ENCODE results near the gene IL1R1. TPM values are rescaled to one million over a fixed set of nuclear protein-coding genes. Genes with fewer than 3 reads are reported as not detected.

The IL1R1 gene
- total RNA-seq, 1 donor from 2014 or later, result 8.7 TPM

DNA sequence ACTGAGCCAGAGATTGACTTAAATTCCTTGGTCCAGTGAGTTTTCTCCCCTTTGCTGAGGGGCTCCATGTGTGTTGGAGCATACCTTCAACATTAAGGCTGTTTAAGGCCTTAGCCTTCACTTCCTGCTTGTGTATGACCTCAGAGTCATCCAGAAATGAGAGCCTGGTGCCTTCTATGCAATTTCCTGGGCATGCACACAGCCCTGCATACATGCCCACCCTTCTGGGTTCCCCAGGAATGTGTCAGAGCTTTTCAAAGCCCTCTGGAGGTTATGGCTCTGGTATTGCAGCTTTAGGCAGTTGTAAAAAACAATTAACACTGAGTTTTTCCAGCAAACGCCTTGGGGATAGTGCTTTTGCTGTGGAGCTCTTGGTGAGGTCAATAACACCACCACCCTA, 16.7 kb downstream of the IL1R1 start:
- Histone ChIP-seq H3K36me3 (ENCODE audit: control insufficient read depth, insufficient read depth, low read length) (peaks cover 1% of the 10 kb centered on the region), H3K27me3 (ENCODE audit: control insufficient read depth, insufficient read depth, low read length) (no peaks in the 10 kb centered on the region), H3K4me3 (ENCODE audit: low read depth, low read length) (no peak overlapping the region)
- TF ChIP-seq, protein P1, sequence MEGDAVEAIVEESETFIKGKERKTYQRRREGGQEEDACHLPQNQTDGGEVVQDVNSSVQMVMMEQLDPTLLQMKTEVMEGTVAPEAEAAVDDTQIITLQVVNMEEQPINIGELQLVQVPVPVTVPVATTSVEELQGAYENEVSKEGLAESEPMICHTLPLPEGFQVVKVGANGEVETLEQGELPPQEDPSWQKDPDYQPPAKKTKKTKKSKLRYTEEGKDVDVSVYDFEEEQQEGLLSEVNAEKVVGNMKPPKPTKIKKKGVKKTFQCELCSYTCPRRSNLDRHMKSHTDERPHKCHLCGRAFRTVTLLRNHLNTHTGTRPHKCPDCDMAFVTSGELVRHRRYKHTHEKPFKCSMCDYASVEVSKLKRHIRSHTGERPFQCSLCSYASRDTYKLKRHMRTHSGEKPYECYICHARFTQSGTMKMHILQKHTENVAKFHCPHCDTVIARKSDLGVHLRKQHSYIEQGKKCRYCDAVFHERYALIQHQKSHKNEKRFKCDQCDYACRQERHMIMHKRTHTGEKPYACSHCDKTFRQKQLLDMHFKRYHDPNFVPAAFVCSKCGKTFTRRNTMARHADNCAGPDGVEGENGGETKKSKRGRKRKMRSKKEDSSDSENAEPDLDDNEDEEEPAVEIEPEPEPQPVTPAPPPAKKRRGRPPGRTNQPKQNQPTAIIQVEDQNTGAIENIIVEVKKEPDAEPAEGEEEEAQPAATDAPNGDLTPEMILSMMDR (IDR thresholded peaks at IDR 0.05; ENCODE audit: insufficient read depth, low read length, poor library complexity, severe bottlenecking), result no peak
- no peak for DNase-seq (ENCODE audit: low read depth)

DNA sequence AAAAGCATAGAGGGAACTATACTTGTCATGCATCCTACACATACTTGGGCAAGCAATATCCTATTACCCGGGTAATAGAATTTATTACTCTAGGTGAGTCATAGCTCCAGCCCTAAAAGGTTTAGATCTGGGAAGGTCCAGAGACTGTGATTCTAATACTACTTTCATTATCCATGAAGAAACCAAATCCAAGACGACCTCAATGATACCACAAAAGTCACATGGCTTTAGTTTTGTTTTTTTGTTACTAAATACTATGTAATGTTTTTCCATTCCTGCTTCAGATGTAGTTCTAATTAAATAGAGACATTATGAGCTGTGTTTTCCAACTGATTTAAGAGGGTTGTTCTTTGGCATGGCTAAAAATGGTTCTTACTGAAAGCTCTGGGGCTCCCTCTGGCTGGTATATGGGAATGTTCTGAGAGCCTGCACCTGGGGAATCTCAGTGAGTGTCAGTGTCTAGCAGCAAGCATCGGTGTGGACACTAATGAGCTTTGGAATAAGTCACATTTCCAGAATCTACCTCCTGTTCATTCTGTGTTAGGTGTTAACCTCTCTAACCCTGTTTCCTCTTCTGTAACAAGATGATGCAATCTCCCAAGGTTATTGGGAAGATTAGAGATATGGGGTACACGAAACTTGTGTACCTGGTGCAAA, 23.8 kb downstream of the IL1R1 start:
- DNase-seq (ENCODE audit: low read depth), result no peak
- Histone ChIP-seq H3K27me3 (ENCODE audit: control insufficient read depth, insufficient read depth, low read length) (no peaks in the 10 kb centered on the region), H3K36me3 (ENCODE audit: control insufficient read depth, insufficient read depth, low read length) (peaks cover 1% of the 10 kb centered on the region), H3K4me3 (ENCODE audit: low read depth, low read length) (no peak overlapping the region)
- TF ChIP-seq, protein P1 (IDR thresholded peaks at IDR 0.05; ENCODE audit: insufficient read depth, low read length, poor library complexity, severe bottlenecking), result peak; percentile 46

DNA sequence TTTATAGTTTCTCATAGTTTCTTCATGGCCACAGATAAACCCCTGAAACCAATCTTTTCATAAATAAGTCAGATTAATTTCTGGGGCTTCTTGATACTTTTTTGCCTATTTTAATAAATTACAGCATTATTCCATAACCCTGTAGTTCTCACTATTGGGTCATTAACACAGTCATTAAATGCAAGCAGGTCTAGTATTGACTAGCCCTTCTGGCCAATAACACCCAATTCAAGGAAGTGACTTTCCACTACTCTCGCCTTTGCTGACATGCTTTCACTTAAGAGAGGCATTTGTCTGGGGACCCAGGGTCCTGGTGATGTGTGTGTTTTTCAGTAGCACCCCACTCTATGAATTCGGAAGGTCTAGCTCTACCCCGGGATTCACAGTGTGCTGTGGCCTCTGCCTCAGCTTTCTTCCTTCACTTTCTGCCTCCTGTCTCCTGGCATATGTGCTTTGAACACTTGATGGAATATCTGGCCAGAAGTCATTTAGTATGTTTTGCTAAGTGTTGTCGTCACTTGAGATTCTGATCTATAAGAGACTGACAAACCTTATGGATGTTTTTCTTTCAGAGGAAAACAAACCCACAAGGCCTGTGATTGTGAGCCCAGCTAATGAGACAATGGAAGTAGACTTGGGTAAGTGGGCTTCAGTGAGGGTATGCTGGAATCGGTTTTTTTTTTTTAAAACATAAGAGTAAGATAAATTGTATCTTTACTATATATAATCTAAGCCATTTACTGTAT, 25.7 kb downstream of the IL1R1 start:
- TF ChIP-seq, protein P1 (IDR thresholded peaks at IDR 0.05; ENCODE audit: insufficient read depth, low read length, poor library complexity, severe bottlenecking), result no peak
- DNase-seq (ENCODE audit: low read depth), result no peak
- H3K4me3 ChIP-seq (ENCODE audit: low read depth, low read length), result no peak overlapping the region
- no peaks in the 10 kb centered on the region for H3K27me3 ChIP-seq (ENCODE audit: control insufficient read depth, insufficient read depth, low read length)
- peaks cover 1% of the 10 kb centered on the region for H3K36me3 ChIP-seq (ENCODE audit: control insufficient read depth, insufficient read depth, low read length)

DNA sequence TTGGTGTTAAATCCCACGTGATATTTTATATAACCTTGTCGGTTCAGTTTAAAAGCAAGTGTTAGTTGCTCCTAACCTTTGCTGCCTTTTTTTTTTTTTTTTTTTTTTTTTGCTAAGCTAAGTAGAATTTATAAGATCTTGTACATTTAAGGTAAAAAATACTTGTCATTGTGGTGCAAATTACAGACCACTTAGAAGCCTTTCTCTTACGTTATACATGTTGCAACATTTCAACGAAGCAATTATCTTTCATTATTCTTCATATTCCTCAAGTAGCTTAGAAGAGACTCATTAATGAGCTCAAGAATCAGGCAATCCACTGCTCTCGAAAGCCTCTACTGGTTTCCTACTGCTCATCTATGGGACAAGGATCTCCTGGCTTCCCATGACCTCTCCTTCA, 29.4 kb downstream of the IL1R1 start:
- Histone ChIP-seq H3K4me3 (ENCODE audit: low read depth, low read length) (no peak overlapping the region), H3K27me3 (ENCODE audit: control insufficient read depth, insufficient read depth, low read length) (no peaks in the 10 kb centered on the region), H3K36me3 (ENCODE audit: control insufficient read depth, insufficient read depth, low read length) (peaks cover 2% of the 10 kb centered on the region)
- TF ChIP-seq, protein P1 (IDR thresholded peaks at IDR 0.05; ENCODE audit: insufficient read depth, low read length, poor library complexity, severe bottlenecking), result no peak
- DNase-seq (ENCODE audit: low read depth), result no peak

DNA sequence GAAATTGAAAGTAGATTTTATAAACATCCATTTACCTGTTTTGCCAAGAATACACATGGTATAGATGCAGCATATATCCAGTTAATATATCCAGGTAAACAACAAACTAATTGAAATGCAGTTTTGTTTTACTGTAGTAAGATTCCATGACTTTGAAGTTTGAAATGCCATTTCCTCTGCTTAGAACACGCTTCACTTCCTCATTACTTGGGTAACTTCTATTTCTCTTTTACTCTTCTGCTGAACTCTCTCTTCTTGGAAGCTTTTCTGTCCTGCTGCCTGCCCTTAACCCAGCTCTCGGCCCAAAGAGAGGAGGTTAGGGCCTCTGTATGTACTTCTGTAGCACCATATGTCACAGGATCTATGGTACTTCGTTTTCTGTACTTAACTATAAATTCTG, 30.2 kb downstream of the IL1R1 start:
- Histone ChIP-seq H3K4me3 (ENCODE audit: low read depth, low read length) (no peak overlapping the region), H3K36me3 (ENCODE audit: control insufficient read depth, insufficient read depth, low read length) (peaks cover 2% of the 10 kb centered on the region), H3K27me3 (ENCODE audit: control insufficient read depth, insufficient read depth, low read length) (no peaks in the 10 kb centered on the region)
- TF ChIP-seq, protein P1 (IDR thresholded peaks at IDR 0.05; ENCODE audit: insufficient read depth, low read length, poor library complexity, severe bottlenecking), result no peak
- DNase-seq (ENCODE audit: low read depth), result no peak

Measured in kidney epithelial cell (primary cell).